ENCODE data around the gene FRA10AC1.

FRA10AC1 gene

DNA sequence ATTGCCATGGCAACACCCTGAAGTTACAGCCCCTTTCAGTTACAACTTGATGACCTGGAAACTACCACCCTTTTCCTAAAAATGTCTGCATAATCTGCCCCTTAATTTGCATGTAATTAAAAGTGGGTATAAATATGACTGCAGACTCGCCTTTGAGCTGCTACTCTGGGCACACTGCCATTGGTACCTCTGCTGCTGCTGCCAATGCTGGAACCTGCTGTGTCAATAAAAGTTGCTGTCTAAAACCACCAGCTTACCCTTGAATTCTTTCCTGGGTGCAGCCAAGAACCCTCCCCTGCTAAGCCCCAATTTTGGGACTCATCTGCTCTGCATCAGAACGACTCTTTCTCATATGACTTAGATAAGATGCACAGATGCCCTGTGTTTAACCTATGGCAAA lies 10.2 kb upstream of the FRA10AC1 start:
- Histone ChIP-seq H3K36me3 (ENCODE audit: control insufficient read depth, low read length) (no peaks in the 10 kb centered on the region), H3K4me3 (ENCODE audit: low read length) (no peak overlapping the region), H3K27me3 (ENCODE audit: control insufficient read depth, low read length) (no peaks in the 10 kb centered on the region), H3K4me2 (ENCODE audit: low read length) (no peak overlapping the region), H3K79me2 (ENCODE audit: control insufficient read depth, low read length) (no peaks in the 10 kb centered on the region), H3K27ac (ENCODE audit: low read depth, low read length) (no peak overlapping the region), H3K9me2 (replicated peaks; ENCODE audit: control insufficient read depth, low read length) (no peaks in the 10 kb centered on the region), H4K20me1 (ENCODE audit: control insufficient read depth, insufficient read depth, low read depth, low read length) (no peaks in the 10 kb centered on the region), H3K4me1 (ENCODE audit: control insufficient read depth, low read length) (no peaks in the 10 kb centered on the region), H3K9me3 (ENCODE audit: control insufficient read depth, insufficient read depth, low read length) (no peaks in the 10 kb centered on the region), H3F3A (ENCODE audit: control insufficient read depth, insufficient read depth) (no peaks in the 10 kb centered on the region)
- TF ChIP-seq EZH2phosphoT487 (IDR thresholded peaks at IDR 0.05; ENCODE audit: borderline replicate concordance, low read length), result no peak

DNA sequence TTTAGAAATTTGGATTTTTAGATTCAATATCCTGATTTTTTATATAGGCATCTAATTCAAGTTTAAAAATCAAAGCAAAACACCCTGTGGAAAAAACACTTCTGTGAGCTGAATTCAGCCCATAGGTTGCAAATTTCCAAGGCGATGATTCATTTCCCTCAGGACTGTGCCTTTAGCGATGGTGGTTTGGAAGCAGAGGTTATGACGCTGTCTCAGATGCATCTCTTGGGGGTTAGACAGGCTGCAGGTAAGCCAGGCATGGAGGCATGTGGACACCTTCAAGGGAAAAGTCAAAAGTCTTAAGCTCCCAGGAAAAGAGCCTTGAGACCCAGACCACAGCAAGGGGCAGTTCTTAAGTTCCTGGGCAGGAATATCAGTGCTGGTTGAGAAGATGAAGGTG lies 9.5 kb upstream of the FRA10AC1 start:
- Histone ChIP-seq H3F3A (ENCODE audit: control insufficient read depth, insufficient read depth) (no peaks in the 10 kb centered on the region), H3K36me3 (ENCODE audit: control insufficient read depth, low read length) (no peaks in the 10 kb centered on the region), H3K27ac (ENCODE audit: low read depth, low read length) (no peak overlapping the region), H3K4me1 (ENCODE audit: control insufficient read depth, low read length) (no peaks in the 10 kb centered on the region), H3K9me2 (replicated peaks; ENCODE audit: control insufficient read depth, low read length) (no peaks in the 10 kb centered on the region), H4K20me1 (ENCODE audit: control insufficient read depth, insufficient read depth, low read depth, low read length) (no peaks in the 10 kb centered on the region), H3K79me2 (ENCODE audit: control insufficient read depth, low read length) (no peaks in the 10 kb centered on the region), H3K9me3 (ENCODE audit: control insufficient read depth, insufficient read depth, low read length) (no peaks in the 10 kb centered on the region), H3K4me3 (ENCODE audit: low read length) (no peak overlapping the region), H3K4me2 (ENCODE audit: low read length) (no peak overlapping the region), H3K27me3 (ENCODE audit: control insufficient read depth, low read length) (no peaks in the 10 kb centered on the region)
- TF ChIP-seq, protein P1, sequence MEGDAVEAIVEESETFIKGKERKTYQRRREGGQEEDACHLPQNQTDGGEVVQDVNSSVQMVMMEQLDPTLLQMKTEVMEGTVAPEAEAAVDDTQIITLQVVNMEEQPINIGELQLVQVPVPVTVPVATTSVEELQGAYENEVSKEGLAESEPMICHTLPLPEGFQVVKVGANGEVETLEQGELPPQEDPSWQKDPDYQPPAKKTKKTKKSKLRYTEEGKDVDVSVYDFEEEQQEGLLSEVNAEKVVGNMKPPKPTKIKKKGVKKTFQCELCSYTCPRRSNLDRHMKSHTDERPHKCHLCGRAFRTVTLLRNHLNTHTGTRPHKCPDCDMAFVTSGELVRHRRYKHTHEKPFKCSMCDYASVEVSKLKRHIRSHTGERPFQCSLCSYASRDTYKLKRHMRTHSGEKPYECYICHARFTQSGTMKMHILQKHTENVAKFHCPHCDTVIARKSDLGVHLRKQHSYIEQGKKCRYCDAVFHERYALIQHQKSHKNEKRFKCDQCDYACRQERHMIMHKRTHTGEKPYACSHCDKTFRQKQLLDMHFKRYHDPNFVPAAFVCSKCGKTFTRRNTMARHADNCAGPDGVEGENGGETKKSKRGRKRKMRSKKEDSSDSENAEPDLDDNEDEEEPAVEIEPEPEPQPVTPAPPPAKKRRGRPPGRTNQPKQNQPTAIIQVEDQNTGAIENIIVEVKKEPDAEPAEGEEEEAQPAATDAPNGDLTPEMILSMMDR (IDR thresholded peaks at IDR 0.05; ENCODE audit: low read depth, low read length, poor library complexity, severe bottlenecking), result no peak
- no peak for TF ChIP-seq EZH2phosphoT487 (IDR thresholded peaks at IDR 0.05; ENCODE audit: borderline replicate concordance, low read length)

GRCh38 chr10:93710333-93710909 lies 8.0 kb upstream of the FRA10AC1 start:
- Histone ChIP-seq H3K4me3 (ENCODE audit: low read length) (no peak overlapping the region), H4K20me1 (ENCODE audit: control insufficient read depth, insufficient read depth, low read depth, low read length) (no peaks in the 10 kb centered on the region), H3K4me1 (ENCODE audit: control insufficient read depth, low read length) (no peaks in the 10 kb centered on the region), H3K36me3 (ENCODE audit: control insufficient read depth, low read length) (no peaks in the 10 kb centered on the region), H3K4me2 (ENCODE audit: low read length) (no peak overlapping the region), H3K79me2 (ENCODE audit: control insufficient read depth, low read length) (no peaks in the 10 kb centered on the region), H3K27me3 (ENCODE audit: control insufficient read depth, low read length) (no peaks in the 10 kb centered on the region), H3K9me3 (ENCODE audit: control insufficient read depth, insufficient read depth, low read length) (no peaks in the 10 kb centered on the region), H3F3A (ENCODE audit: control insufficient read depth, insufficient read depth) (no peaks in the 10 kb centered on the region), H3K9me2 (replicated peaks; ENCODE audit: control insufficient read depth, low read length) (no peaks in the 10 kb centered on the region), H3K27ac (ENCODE audit: low read depth, low read length) (no peak overlapping the region)
- TF ChIP-seq, protein P1 (IDR thresholded peaks at IDR 0.05; ENCODE audit: low read depth, low read length, poor library complexity, severe bottlenecking), result no peak
- TF ChIP-seq EZH2phosphoT487 (IDR thresholded peaks at IDR 0.05; ENCODE audit: borderline replicate concordance, low read length), result no peak

DNA sequence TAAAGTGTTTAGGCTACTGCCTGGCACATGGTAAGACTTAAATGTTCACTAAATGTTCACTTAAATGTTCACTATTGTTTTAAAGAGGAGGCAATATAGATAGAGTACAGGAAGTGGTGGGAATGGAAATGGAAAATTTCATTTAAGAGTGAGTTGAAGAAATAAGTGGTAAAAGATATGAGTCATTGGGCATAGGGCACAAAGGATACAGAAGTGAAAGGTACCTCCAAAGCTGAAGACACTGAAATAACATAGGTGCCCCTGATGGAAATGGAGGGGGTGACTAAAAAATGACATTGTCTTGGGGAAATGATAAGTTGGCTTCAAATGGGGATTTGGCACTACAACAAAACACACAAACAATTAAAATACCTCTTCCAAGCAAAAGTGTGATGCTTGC lies 5.2 kb upstream of the FRA10AC1 start:
- Histone ChIP-seq H3K9me3 (ENCODE audit: control insufficient read depth, insufficient read depth, low read length) (no peaks in the 10 kb centered on the region), H3K36me3 (ENCODE audit: control insufficient read depth, low read length) (no peaks in the 10 kb centered on the region), H3K9me2 (replicated peaks; ENCODE audit: control insufficient read depth, low read length) (no peaks in the 10 kb centered on the region), H3K4me2 (ENCODE audit: low read length) (no peak overlapping the region), H3K27ac (ENCODE audit: low read depth, low read length) (no peak overlapping the region), H3K79me2 (ENCODE audit: control insufficient read depth, low read length) (no peaks in the 10 kb centered on the region), H4K20me1 (ENCODE audit: control insufficient read depth, insufficient read depth, low read depth, low read length) (no peaks in the 10 kb centered on the region), H3K27me3 (ENCODE audit: control insufficient read depth, low read length) (no peaks in the 10 kb centered on the region), H3K4me3 (ENCODE audit: low read length) (no peak overlapping the region), H3F3A (ENCODE audit: control insufficient read depth, insufficient read depth) (no peaks in the 10 kb centered on the region), H3K4me1 (ENCODE audit: control insufficient read depth, low read length) (peaks cover 8% of the 10 kb centered on the region)
- no peak for TF ChIP-seq EZH2phosphoT487 (IDR thresholded peaks at IDR 0.05; ENCODE audit: borderline replicate concordance, low read length)
- TF ChIP-seq, protein P1 (IDR thresholded peaks at IDR 0.05; ENCODE audit: low read depth, low read length, poor library complexity, severe bottlenecking), result no peak
